Limb (tissue), 2 donors: ENCODE data around the gene METTL17.
A peak's percentile ranks its signal among the peaks of the same experiment; 100 is the strongest.
"Not testable (repeated sequence)": the region's sequence is repeated elsewhere in the genome, so short reads cannot be mapped to it uniquely, and the experiment has no call there.

ENCODE experiments used
- DNase-seq, 2 donors: peaks; one replicate each; pipeline ENCODE4 v3.0.0-alpha.2; 2016; ENCODE audit errors: extremely low spot score in 2 of 2

Gene METTL17

DNA sequence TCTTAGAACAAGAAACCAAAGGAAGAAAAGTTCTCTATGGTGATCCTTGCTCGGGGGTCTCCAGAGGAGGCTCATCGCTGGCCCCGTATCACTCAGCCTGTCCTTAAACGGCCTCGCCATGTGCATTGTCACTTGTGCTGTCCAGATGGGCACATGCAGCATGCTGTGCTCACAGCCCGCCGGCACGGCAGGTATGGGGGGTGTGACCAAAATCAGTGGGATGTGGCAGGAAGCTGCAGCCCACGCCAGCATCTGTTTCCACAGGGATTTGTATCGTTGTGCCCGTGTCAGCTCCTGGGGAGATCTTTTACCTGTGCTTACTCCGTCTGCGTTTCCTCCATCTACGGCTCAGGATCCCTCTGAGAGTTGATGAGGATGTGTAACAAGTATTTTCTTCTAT, 6.7 kb downstream of the METTL17 start:
- no peak for DNase-seq

DNA sequence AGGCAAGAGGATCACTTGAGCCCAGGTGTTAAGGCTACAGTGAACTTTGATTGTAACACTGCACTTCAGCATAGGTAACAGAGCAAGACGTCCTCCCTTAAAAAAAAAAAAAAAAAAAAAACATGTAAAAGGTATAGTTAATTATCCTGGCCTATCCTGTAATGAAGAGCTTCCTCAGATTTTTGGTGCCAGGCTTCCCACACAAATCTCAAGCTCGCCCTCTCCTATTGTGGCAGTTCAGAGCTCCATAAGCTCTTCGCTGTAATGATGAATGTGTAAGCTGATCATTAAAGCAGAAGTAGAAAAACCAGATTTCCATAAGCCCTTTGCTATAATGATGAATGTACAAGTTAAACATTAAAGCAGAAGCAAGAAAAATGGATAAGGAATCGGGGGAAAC, 7.3 kb downstream of the METTL17 start:
- no peak for DNase-seq

DNA sequence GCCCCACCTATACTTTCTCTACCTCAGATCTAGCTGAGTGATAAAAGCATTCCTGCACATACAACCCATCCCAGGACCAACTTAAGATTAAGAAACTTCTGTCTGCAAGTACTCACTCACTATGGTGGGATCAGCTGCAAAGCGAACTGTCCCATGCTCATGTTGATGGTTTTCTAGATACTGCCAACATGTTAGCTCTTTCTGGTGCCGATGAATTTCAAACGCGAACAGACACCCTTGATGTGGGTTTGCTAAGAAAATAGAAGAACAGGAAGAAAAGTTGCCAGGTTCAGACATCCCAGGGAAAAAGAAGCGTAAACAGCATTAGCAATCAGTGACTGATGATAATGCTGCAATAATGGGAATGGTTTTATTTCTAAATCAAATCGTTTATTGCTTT, 7.8 kb downstream of the METTL17 start:
- no peak for DNase-seq

GRCh38 chr14:20998139-20998538, 8.4 kb downstream of the METTL17 start:
- DNase-seq: no peak

GRCh38 chr14:20998674-20999366, 9.0 kb downstream of the METTL17 start, which contains the start of gene SLC39A2:
Gene SLC39A2 (plus strand): TSS chr14:20999293. CDS start chr14:20999447, 154 bp downstream.
- DNase-seq: no peak

GRCh38 chr14:20999591-20999990, 9.8 kb downstream of the METTL17 start:
- no peak for DNase-seq

- no peak for DNase-seq
Observed at GRCh38 chr14:21001218-21001617, 11.4 kb downstream of the METTL17 start.

GRCh38 chr14:21003788-21004346, 14.1 kb downstream of the METTL17 start:
- DNase-seq: no peak

DNA sequence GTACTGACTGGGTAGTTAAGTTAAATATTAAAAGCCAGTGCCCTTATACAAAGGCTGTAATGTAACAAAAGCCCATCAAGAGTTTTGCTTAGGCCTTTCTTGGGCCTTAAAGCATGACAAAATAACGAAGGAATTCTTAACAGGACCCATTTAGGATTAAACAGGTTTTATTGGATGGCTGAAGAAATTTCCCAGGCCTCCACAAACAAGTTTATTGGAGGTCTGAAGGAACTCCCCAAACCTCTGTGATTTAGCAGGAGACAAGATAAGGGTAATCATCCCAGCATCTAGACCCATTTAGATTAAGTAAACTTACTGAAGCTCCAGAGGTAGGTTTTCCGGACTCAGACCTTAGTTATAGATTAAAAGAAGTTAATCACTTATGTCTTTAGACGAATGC, 19.9 kb downstream of the METTL17 start:
- DNase-seq: not testable (repeated sequence)

GRCh38 chr14:21011136-21011535, 21.4 kb downstream of the METTL17 start:
- DNase-seq: no peak

DNA sequence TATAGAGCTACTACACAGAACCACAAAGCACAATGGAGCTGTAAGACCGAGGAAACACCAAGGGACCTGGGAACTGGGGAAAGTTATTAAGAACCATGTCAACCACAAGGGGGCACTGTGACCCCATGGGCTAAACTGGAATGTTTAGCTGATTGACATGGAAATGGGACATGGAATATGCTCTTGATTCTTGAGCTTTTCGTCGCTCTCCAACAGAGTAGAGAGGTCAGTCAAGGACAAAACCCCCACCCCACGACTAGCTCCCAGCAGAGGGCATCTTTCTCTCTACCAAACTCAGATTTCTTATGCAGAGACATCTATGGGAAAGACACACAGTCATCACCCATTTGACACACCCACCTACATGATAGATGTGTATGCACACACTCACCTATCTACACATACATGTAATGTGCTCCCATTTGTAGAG, 25.0 kb downstream of the METTL17 start:
- peak; percentile 88 to 91 for DNase-seq

DNA sequence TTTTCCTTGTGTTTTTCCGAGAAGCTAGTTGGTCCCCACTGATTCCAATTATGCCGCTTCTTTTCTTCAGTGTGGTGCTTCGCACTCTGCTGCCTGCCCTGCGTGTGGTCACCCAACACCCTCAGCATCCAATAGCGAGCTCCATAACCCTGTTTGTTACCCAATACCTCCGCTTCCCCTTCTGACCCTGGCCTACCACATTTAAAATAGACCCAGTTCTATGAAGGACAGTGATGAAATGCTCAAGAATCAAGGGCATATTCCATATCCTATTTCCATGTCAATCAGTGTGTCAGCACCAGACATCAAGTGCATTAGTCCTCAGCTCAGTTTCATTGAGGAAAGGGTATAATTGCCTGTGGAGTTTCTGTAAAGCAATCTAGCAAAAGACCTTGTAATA, 25.5 kb downstream of the METTL17 start:
- no peak for DNase-seq

GRCh38 chr14:21016413-21017190, 26.8 kb downstream of the METTL17 start:
- DNase-seq: no peak

DNA sequence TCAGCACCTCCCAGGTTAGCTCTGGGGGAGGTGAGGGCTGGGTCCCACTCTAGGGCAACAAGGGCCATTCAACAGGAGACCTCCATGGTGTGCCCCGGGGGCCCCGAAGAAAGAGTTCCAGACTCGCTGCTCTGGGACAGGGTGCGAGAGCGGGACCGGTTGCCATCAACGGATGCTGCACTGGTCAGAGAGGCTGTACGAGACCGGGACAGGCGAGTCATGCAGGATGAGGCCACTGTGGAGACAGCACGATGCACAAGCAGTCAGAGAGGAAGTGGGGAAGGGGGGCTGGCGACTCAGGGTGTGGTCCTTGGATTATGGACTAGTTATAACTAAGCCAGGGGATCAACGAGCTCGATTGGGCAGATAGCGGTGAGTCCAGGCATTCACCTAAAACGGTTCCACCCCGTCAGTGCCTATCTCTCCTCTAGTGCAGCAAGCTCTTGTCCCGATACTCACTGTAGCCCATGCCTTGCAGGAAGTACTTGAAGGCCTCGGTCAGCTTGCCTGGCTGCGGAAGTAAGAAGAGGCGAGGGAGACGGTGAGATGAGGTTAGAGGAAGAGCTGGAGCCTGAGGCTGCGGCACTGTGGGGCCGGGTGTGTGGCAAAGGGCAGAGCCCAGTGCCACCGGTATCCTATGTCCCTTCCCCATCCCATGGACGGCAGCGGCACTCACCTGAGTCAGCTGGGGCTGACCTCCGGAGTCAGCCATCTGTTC, 27.9 kb downstream of the METTL17 start:
- DNase-seq: no peak

DNA sequence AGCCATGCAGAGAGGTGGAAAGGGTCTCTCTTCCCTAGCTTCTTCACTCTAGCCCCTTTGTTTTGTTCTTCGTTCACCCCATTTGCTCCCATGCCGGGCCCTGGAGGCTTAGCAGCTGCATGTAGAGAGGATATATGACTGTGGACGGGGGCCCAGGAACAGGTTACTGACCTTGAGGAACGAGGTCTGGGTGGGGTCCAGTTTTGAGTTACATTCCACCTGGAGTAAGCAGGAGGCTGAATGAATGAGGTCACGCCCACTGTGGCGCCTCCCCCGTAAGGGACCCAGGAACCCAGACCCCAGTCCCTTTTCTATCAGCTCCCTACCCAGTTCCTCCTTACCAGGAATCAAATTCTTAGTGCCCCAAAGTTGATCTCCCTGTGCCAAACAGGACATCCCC, 28.5 kb downstream of the METTL17 start:
- no peak for DNase-seq

DNA sequence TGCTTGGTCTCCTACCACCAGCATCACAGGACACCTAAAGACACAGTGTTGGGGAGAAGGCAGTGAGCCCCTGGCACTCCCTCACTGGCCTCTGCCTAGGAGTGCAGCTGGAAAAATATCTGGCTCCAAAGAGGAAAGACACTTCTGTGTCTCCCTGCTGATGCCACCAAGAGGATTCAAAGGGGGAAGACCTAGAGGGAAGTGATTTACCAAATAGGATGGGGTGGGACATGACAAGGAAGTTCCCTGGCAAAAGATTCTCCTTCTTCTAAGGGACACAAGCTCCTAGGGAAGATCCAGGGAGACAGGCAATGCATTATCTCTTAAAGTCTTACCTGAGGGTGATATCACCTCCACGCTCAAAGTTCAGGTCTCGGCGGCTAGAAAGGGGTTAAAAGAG, 29.0 kb downstream of the METTL17 start:
- no peak for DNase-seq

- DNase-seq: no peak
Observed at GRCh38 chr14:21019366-21019765, 29.6 kb downstream of the METTL17 start.

- DNase-seq: no peak
Observed at GRCh38 chr14:21020977-21021545, 31.3 kb downstream of the METTL17 start.

DNA sequence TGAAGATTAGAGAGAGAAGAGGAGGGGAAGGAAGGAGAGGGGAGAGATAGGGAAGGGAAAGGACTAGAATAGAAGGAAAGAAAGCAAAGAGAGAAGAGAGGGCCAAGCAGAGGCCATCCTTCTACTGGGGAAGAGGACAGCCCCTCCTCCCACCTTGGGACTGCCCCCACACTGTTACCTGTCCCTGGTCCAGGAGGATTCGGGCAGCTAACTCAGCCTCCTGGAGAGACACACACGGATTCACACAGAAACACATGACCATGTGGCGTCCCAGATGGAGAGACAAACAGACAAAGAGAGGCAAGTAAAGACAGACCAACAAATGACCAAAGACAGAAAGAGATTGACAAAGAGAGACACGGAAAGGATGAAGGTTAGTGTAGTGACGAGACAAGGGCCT, 32.9 kb downstream of the METTL17 start:
- DNase-seq: no peak

DNA sequence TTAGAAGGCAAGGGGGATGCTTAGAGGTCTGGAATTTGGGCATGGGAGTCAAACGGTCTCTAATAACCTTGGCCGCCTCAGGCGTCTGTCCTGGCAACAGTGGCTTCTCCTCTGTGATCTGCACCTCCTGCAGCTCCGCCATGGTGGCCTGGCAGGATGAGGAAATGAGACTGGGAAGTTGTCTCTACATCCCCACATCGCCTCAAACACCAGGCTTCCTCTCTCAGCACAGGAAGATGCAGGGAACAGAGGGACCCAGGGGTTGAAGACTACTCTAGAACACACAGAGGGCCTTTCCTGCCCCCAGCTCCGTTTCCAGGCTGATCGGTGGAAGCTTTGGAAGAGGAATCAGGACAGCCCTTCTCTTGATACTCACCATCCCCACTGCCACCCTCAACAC, 33.4 kb downstream of the METTL17 start:
- DNase-seq: no peak

DNA sequence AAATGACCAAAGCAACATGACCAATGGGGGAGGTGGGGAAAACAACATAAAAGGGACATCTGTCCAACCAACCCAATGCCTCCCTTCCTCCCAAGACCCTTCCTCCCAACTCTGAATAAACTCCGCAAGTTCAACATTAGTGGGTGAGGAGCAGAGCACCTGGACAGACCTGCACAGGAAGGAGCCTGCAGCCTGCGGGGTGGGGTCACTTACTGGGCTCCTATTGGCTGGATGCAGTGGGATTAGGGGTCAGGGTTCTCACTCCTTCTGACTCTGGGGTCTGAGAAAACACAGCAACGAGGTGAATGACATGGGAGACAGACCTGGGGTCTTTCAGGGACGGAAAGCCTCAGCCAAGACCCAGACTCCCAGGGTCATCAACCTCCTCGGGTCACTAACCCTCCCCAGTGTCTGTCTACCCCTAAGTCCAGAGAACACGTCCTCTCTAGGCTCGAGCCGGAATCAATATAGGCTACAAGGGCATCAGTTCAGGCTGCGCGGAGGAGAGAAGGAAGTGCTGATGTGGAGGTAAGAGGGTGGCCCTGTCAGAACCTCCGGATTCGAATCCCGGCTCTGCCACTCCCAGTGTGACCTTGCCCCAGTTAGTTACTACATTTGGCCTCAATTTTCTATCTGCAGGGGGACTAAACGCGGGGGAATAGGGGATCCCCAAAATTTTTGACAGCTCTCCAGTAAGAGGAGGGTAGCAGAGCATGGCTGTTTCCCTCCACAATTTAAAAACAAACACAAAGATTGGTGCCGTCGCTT, 34.2 kb downstream of the METTL17 start:
- no peak for DNase-seq
